ENCODE results near the gene MAD1L1. TPM values are rescaled to one million over a fixed set of nuclear protein-coding genes. Genes with fewer than 3 reads are reported as not detected.

Gene MAD1L1
- total RNA-seq, 2 experiments from 2014 or later: 58.3 to 65.3 TPM

- H3K4me3 ChIP-seq (ENCODE audit: low read depth, low read length, poor library complexity, severe bottlenecking): no peak overlapping the region
- peaks cover 5% of the 10 kb centered on the region for H3K4me1 ChIP-seq (ENCODE audit: insufficient read depth, low read length, poor library complexity, severe bottlenecking)
- no peak overlapping the region for H2AFZ ChIP-seq (ENCODE audit: low read length)
- BruUV-seq (replicated peaks): no TSS peak
- 0 out of 2 replicates have a peak, but pooled peaks cover 6% of the 10 kb centered on the region for H3K9me3 ChIP-seq (ENCODE audit: low read length)
- H3K27ac ChIP-seq (ENCODE audit: low read depth, low read length, poor library complexity, severe bottlenecking): no peak overlapping the region
- no peaks in the 10 kb centered on the region for H3K9me2 ChIP-seq (ENCODE audit: insufficient read depth, low read length)
- ChIA-PET POLR2A (interaction anchor here (0.6 kb wide), 1 partner anchor 472 kb away, joined by 4 read pairs; no protein-coding TSS in a partner anchor), CTCF (ENCODE audit: unreplicated experiment) (no interaction called here)
- no peaks in the 10 kb centered on the region for H3K79me2 ChIP-seq (ENCODE audit: insufficient read depth, low read depth, low read length)
- H3K36me3 ChIP-seq (ENCODE audit: insufficient read depth, low read length): peaks cover 5% of the 10 kb centered on the region; the same call in 1 of the 2 replicates
- intact Hi-C loops (cut with micrococcal nuclease; ENCODE audit: unreplicated experiment): no loop called here
- DNase-seq (ENCODE audit: low spot score): no peak
- no peaks in the 10 kb centered on the region for H4K20me1 ChIP-seq (ENCODE audit: insufficient read depth, low read length)
- no peak overlapping the region for H3K4me2 ChIP-seq (ENCODE audit: low read length)
- TF ChIP-seq EZH2phosphoT487 (IDR thresholded peaks at IDR 0.05; ENCODE audit: borderline replicate concordance, low read depth, low read length) (no peak), CTCF (conservative IDR thresholded peaks at IDR 0.05; ENCODE audit: low read length) (no peak)
Observed at GRCh38 chr7:1867370-1868260, 365.1 kb downstream of the MAD1L1 start.

- Histone ChIP-seq H3K9me3 (ENCODE audit: low read length) (0 out of 2 replicates have a peak, but pooled peaks cover 4% of the 10 kb centered on the region), H3K27ac (ENCODE audit: low read depth, low read length, poor library complexity, severe bottlenecking) (no peak overlapping the region), H4K20me1 (ENCODE audit: insufficient read depth, low read length) (no peaks in the 10 kb centered on the region), H3K4me3 (ENCODE audit: low read depth, low read length, poor library complexity, severe bottlenecking) (no peak overlapping the region), H3K4me2 (ENCODE audit: low read length) (no peak overlapping the region), H3K9me2 (ENCODE audit: insufficient read depth, low read length) (no peaks in the 10 kb centered on the region), H3K36me3 (ENCODE audit: insufficient read depth, low read length) (no peaks in the 10 kb centered on the region), H3K4me1 (ENCODE audit: insufficient read depth, low read length, poor library complexity, severe bottlenecking) (peaks cover 13% of the 10 kb centered on the region), H2AFZ (ENCODE audit: low read length) (no peak overlapping the region), H3K79me2 (ENCODE audit: insufficient read depth, low read depth, low read length) (no peaks in the 10 kb centered on the region)
- intact Hi-C loops (cut with micrococcal nuclease; ENCODE audit: unreplicated experiment): no loop called here
- no peak for DNase-seq (ENCODE audit: low spot score)
- no TSS peak for BruUV-seq (replicated peaks)
- TF ChIP-seq EZH2phosphoT487 (IDR thresholded peaks at IDR 0.05; ENCODE audit: borderline replicate concordance, low read depth, low read length) (no peak), CTCF (conservative IDR thresholded peaks at IDR 0.05; ENCODE audit: low read length) (no peak)
- CTCF ChIA-PET (ENCODE audit: unreplicated experiment): no interaction called here
- POLR2A ChIA-PET: interaction anchor here (0.6 kb wide), 1 partner anchor 473 kb away, joined by 4 read pairs; no protein-coding TSS in a partner anchor
Observed at GRCh38 chr7:1866601-1867000, 366.1 kb downstream of the MAD1L1 start.

All from OCI-LY7 (cell line).